Mesodermal cell (in vitro differentiated cells): ENCODE measurements around the gene DENND4B. TPM values are rescaled to one million over a fixed set of nuclear protein-coding genes. Genes with fewer than 3 reads are reported as not detected.

Experiments used
- H3K27ac ChIP-seq: 2 replicates; pipeline ENCODE4 v1.7.0; 2013; ENCODE audit warnings: mild to moderate bottlenecking, low read depth, low read length, moderate library complexity; ENCODE audit not compliant: severe bottlenecking
- H3K36me3 ChIP-seq: 2 replicates; pipeline ENCODE4 v1.7.1; 2013; ENCODE audit warnings: mild to moderate bottlenecking, low read length, moderate library complexity; ENCODE audit not compliant: control insufficient read depth, insufficient read depth
- H3K4me1 ChIP-seq: one replicate; pipeline ENCODE4 v1.7.1; 2013; ENCODE audit warnings: mild to moderate bottlenecking, low read length; ENCODE audit not compliant: insufficient read depth, control insufficient read depth, poor library complexity, severe bottlenecking
- H3K4me3 ChIP-seq: 2 replicates; pipeline ENCODE4 v1.7.0; 2013; ENCODE audit warnings: low read length, control low read depth, mild to moderate bottlenecking; ENCODE audit not compliant: insufficient read depth, poor library complexity, severe bottlenecking; ENCODE audit errors: extremely low read depth
- H3K9me3 ChIP-seq: 2 replicates; pipeline ENCODE4 v1.7.1; 2013; ENCODE audit warnings: mild to moderate bottlenecking, low read length, moderate library complexity; ENCODE audit not compliant: control insufficient read depth
- WGBS, 2 experiments: methylation state at CpG; one replicate each; pipeline ENCODE4 v1.1.5; 2013; ENCODE audit warnings: missing lambda C conversion rate in 2 of 2; ENCODE audit not compliant: insufficient coverage in 2 of 2; 5-methylcytosine and 5-hydroxymethylcytosine counted together
- polyA plus RNA-seq, 2 experiments: library from polyadenylated mRNA; stranded (reverse); fragments of 50-300 nt; gene quantifications; one replicate each; pipeline ENCODE4 v1.2.3, GENCODE V29; 2013

DENND4B gene
- 27.1 TPM for polyA plus RNA-seq (2013, experiment 1 of 2)
- 25.5 TPM for polyA plus RNA-seq (2013, experiment 2 of 2)

- peaks cover 4% of the 10 kb centered on the region for H3K4me1 ChIP-seq
- peak within 1 kb of the TSS; percentile 53 for H3K27ac ChIP-seq
- H3K9me3 ChIP-seq = no peaks in the 10 kb centered on the region
- WGBS, 2 experiments = 14 to 15% methylated on average over 12 to 16 of the region's 28 CpGs
- H3K4me3 ChIP-seq = peak within 1 kb of the TSS; percentile 78
- peaks cover 68% of the 10 kb centered on the region for H3K36me3 ChIP-seq
Observed at GRCh38 chr1:153946622-153947241, at the start of gene DENND4B. Gene DENND4B (minus strand): TSS chr1:153946718. CDS start chr1:153944374, 2,344 bp downstream.

GRCh38 chr1:153995640-153996039, 49.1 kb upstream of the DENND4B start:
- Histone ChIP-seq H3K9me3 (no peaks in the 10 kb centered on the region), H3K27ac (no peak overlapping the region), H3K36me3 (peaks cover 41% of the 10 kb centered on the region), H3K4me3 (no peak overlapping the region), H3K4me1 (peaks cover 10% of the 10 kb centered on the region)
- WGBS, 2 experiments = 93 to 98% methylated on average over 8 to 10 of the region's 11 CpGs

- H3K9me3 ChIP-seq = no peaks in the 10 kb centered on the region
- no peak overlapping the region for H3K27ac ChIP-seq
- no peak overlapping the region for H3K4me3 ChIP-seq
- peaks cover 41% of the 10 kb centered on the region for H3K36me3 ChIP-seq
- H3K4me1 ChIP-seq = peaks cover 8% of the 10 kb centered on the region
- WGBS, 2 experiments = 100% methylated on average over 2 of the region's 3 CpGs; no CpG with 5 or more reads in 1 of the 2 experiments
Observed at GRCh38 chr1:153995202-153995601, 48.7 kb upstream of the DENND4B start.

- no peaks in the 10 kb centered on the region for H3K9me3 ChIP-seq
- WGBS, 2 experiments = 100% methylated on average over 1 to 2 of the region's 2 CpGs
- H3K4me3 ChIP-seq = peak overlapping the region; percentile 71
- no peak overlapping the region for H3K27ac ChIP-seq
- H3K36me3 ChIP-seq = peaks cover 41% of the 10 kb centered on the region
- H3K4me1 ChIP-seq = peaks cover 8% of the 10 kb centered on the region
Observed at GRCh38 chr1:153991806-153992205, 45.3 kb upstream of the DENND4B start.

- Histone ChIP-seq H3K4me1 (peaks cover 8% of the 10 kb centered on the region), H3K9me3 (no peaks in the 10 kb centered on the region), H3K27ac (peak overlapping the region; percentile 87), H3K36me3 (peaks cover 41% of the 10 kb centered on the region), H3K4me3 (peak overlapping the region; percentile 71)
- WGBS, 2 experiments = 0 to 16% methylated on average over 2 to 3 of the region's 9 CpGs
Observed at GRCh38 chr1:153991151-153991630, 44.7 kb upstream of the DENND4B start.

- Histone ChIP-seq H3K9me3 (no peaks in the 10 kb centered on the region), H3K4me1 (peaks cover 8% of the 10 kb centered on the region), H3K27ac (peak within 1 kb of the TSS; percentile 87), H3K4me3 (peak within 1 kb of the TSS; percentile 71), H3K36me3 (peaks cover 41% of the 10 kb centered on the region)
- WGBS, 2 experiments = 0% methylated on average over 20 to 29 of the region's 36 CpGs
Observed at GRCh38 chr1:153990468-153991150, 44.1 kb upstream of the DENND4B start, which contains the start of gene RPS27. Gene RPS27 (plus strand): TSS chr1:153990762. CDS start chr1:153990797, 35 bp downstream.

GRCh38 chr1:153987621-153988020, 41.1 kb upstream of the DENND4B start:
- Histone ChIP-seq H3K9me3 (no peaks in the 10 kb centered on the region), H3K36me3 (peaks cover 33% of the 10 kb centered on the region), H3K4me3 (no peak overlapping the region), H3K4me1 (peaks cover 15% of the 10 kb centered on the region), H3K27ac (no peak overlapping the region)
- WGBS, 2 experiments = 100% methylated on average over 3 to 5 of the region's 8 CpGs

- Histone ChIP-seq H3K27ac (peak within 1 kb of the TSS; percentile 86), H3K4me3 (peak within 1 kb of the TSS; percentile 69), H3K36me3 (peaks cover 33% of the 10 kb centered on the region), H3K9me3 (no peaks in the 10 kb centered on the region), H3K4me1 (peaks cover 10% of the 10 kb centered on the region)
- 0 to 1% methylated on average over 11 to 21 of the region's 32 CpGs for WGBS, 2 experiments
Observed at GRCh38 chr1:153985941-153986761, 39.6 kb upstream of the DENND4B start, which contains the start of gene RAB13. Gene RAB13 (minus strand): TSS chr1:153986339. CDS start chr1:153986236, 103 bp downstream.

- peak overlapping the region; percentile 71 for H3K27ac ChIP-seq
- H3K36me3 ChIP-seq = peaks cover 41% of the 10 kb centered on the region
- peaks cover 10% of the 10 kb centered on the region for H3K4me1 ChIP-seq
- 5 to 8% methylated on average over 5 of the region's 7 CpGs for WGBS, 2 experiments
- peak overlapping the region; percentile 69 for H3K4me3 ChIP-seq
- H3K9me3 ChIP-seq = no peaks in the 10 kb centered on the region
Observed at GRCh38 chr1:153985341-153985912, 38.9 kb upstream of the DENND4B start.
